HepG2 (cell line): ENCODE measurements around the gene TFAP2D. TPM values are rescaled to one million over a fixed set of nuclear protein-coding genes. Genes with fewer than 3 reads are reported as not detected.

ENCODE experiments used
- ATAC-seq: fragments of 200-7000 bp; cut with Tn5 transposase; 3 replicates; pipeline ENCODE4 v1.9.1; 2020; ENCODE audit warnings: mild to moderate bottlenecking, moderate library complexity
- BruUV-seq: library from RNA; stranded (reverse); fragments of 400-500 nt; replicated peaks from 2 replicates; lab custom pipeline; 2021; lab: Mats Ljungman, UMichigan
- CTCF ChIA-PET: fragments of 300-600 bp; formaldehyde crosslinking; extraction: SDS; loops from one replicate; lab custom pipeline; 2021; ENCODE audit warnings: low total read pairs, inconsistent platforms, low intra/inter-chr PET ratio; lab: Yijun Ruan, JAX
- POLR2A ChIA-PET: fragments of 350-600 bp; sonication (Branson Sonifier 250); formaldehyde crosslinking; loops from one replicate; lab custom pipeline; 2020; ENCODE audit warnings: antibody characterized with exemption, inconsistent platforms; lab: Yijun Ruan, JAX
- DNase-seq: peaks from one replicate; pipeline ENCODE4 v3.0.0-alpha.2; 2015; ENCODE audit warnings: low spot score
- FAIRE-seq: peaks from 3 replicates; lab custom pipeline; 2011; peaks lifted over from hg19 to GRCh38; lab: Jason Lieb, UNC
- H2AFZ ChIP-seq: one replicate; pipeline ENCODE4 v1.6.1; 2011; ENCODE audit warnings: low read length, inconsistent platforms
- H3K27ac ChIP-seq: fragments of 300-600 bp; 3 replicates; pipeline ENCODE4 v1.8.0; 2011; ENCODE audit warnings: mixed run types, mild to moderate bottlenecking, mixed read lengths, low read length, inconsistent platforms; ENCODE audit not compliant: insufficient read depth; ENCODE audit errors: extremely low read length
- H3K27me3 ChIP-seq, 2 experiments: fragments of 200-600 bp in 1 of 2; 2 replicates in 1 of 2; 3 replicates in 1 of 2; pipeline versions ENCODE4 v1.6.0 to v1.8.0; 2011; ENCODE audit warnings: low read length in 2 of 2, mild to moderate bottlenecking in 2 of 2, moderate library complexity in 2 of 2, inconsistent platforms in 1 of 2; ENCODE audit not compliant: insufficient read depth in 2 of 2, control insufficient read depth in 1 of 2
- H3K36me3 ChIP-seq, 2 experiments: fragments of 200-600 bp in 1 of 2; replicated peaks in 1 of 2; 2 replicates in 1 of 2; 3 replicates in 1 of 2; pipeline versions ENCODE4 v1.5.1 to v1.8.0; 2011; ENCODE audit warnings: low read length in 2 of 2, inconsistent platforms in 1 of 2; ENCODE audit not compliant: insufficient read depth in 2 of 2, control insufficient read depth in 1 of 2
- H3K4me1 ChIP-seq: 2 replicates; pipeline ENCODE4 v1.5.1; 2012; ENCODE audit warnings: low read length, inconsistent platforms; ENCODE audit not compliant: insufficient read depth
- H3K4me2 ChIP-seq: 2 replicates; pipeline ENCODE4 v1.6.0; 2011; ENCODE audit warnings: low read depth, low read length, inconsistent platforms
- H3K4me3 ChIP-seq, 3 experiments: fragments of 200-600 bp in 1 of 3; sonication (generic), shearing (Covaris generic) in 1 of 3; replicated peaks in 1 of 3; 2 replicates each; pipeline ENCODE4 v1.5.1; 2011 to 2016; ENCODE audit warnings: low read length in 3 of 3, inconsistent platforms in 2 of 3, low read depth in 2 of 3, mild to moderate bottlenecking in 2 of 3, control low read depth in 1 of 3, mixed read lengths in 1 of 3; ENCODE audit not compliant: insufficient read depth in 1 of 3
- H3K79me2 ChIP-seq: one replicate; pipeline ENCODE4 v1.6.1; 2011; ENCODE audit warnings: low read length, inconsistent platforms; ENCODE audit not compliant: insufficient read depth
- H3K9ac ChIP-seq: 2 replicates; pipeline ENCODE4 v1.6.0; 2011; ENCODE audit warnings: mild to moderate bottlenecking, low read depth, low read length, inconsistent platforms; ENCODE audit not compliant: insufficient read depth
- H3K9me3 ChIP-seq: 2 replicates; pipeline ENCODE4 v1.5.1; 2012; ENCODE audit warnings: mild to moderate bottlenecking, low read length
- H4K20me1 ChIP-seq: 2 replicates; pipeline ENCODE4 v1.6.0; 2011; ENCODE audit warnings: inconsistent platforms, mild to moderate bottlenecking, low read length, moderate library complexity; ENCODE audit not compliant: insufficient read depth
- CBX2 ChIP-seq, 2 experiments: fragments of 200-600 bp in 1 of 2; sonication (generic); formaldehyde crosslinking in 1 of 2; IDR thresholded peaks; 2 replicates each; pipeline versions ENCODE4 v1.7.0 to v1.8.1; 2018 to 2022; ENCODE audit warnings: low read depth in 2 of 2, low read length in 1 of 2, mild to moderate bottlenecking in 1 of 2, missing genetic modification reagents in 1 of 2
- CBX5 ChIP-seq: sonication (generic); formaldehyde crosslinking; IDR thresholded peaks from 2 replicates; pipeline ENCODE4 v1.4.0; 2020; ENCODE audit warnings: missing genetic modification reagents, borderline replicate concordance
- CEBPB ChIP-seq: IDR thresholded peaks from 2 replicates; pipeline ENCODE4 v1.6.1; 2011; ENCODE audit warnings: low read depth, low read length, improper control_type of control experiment, borderline replicate concordance
- CENPX ChIP-seq: sonication (generic); formaldehyde crosslinking; IDR thresholded peaks from 2 replicates; pipeline ENCODE4 v1.9.0; 2021; ENCODE audit warnings: mild to moderate bottlenecking, missing genetic modification reagents, moderate library complexity
- FLYWCH1 ChIP-seq: sonication (generic); formaldehyde crosslinking; IDR thresholded peaks from 2 replicates; pipeline ENCODE4 v1.8.1; 2023; ENCODE audit warnings: mild to moderate bottlenecking, missing genetic modification reagents
- MED8 ChIP-seq: sonication (generic); formaldehyde crosslinking; IDR thresholded peaks from 2 replicates; pipeline ENCODE4 v1.8.1; 2023; ENCODE audit warnings: mild to moderate bottlenecking, missing genetic modification reagents; ENCODE audit not compliant: insufficient replicate concordance
- PHF20 ChIP-seq: sonication (generic); formaldehyde crosslinking; IDR thresholded peaks from 2 replicates; pipeline ENCODE4 v1.5.0; 2020; ENCODE audit warnings: mild to moderate bottlenecking, missing genetic modification reagents
- ZNF883 ChIP-seq: sonication (generic); formaldehyde crosslinking; IDR thresholded peaks from 2 replicates; pipeline ENCODE4 v1.5.1; 2020; ENCODE audit warnings: mild to moderate bottlenecking, missing genetic modification reagents; ENCODE audit errors: not compliant biosample characterization
- WGBS: methylation state at CpG from one replicate; pipeline ENCODE4 v1.1.6; 2017; ENCODE audit warnings: low lambda C conversion rate; 5-methylcytosine and 5-hydroxymethylcytosine counted together
- in situ Hi-C: cut with HindIII; loops from 2 replicates; pipeline ENCODE4 v1.10.0; 2017; ENCODE audit warnings: low pct_unique_long_range_greater_than_20kb; ENCODE audit not compliant: extremely low pct_ligation_motif_present
- intact Hi-C: fragments of 100-400 bp; cut with micrococcal nuclease; formaldehyde crosslinking; loops from one replicate; pipeline ENCODE4 v1.10.0; 2022; ENCODE audit not compliant: unreplicated experiment
- polyA plus RNA-seq, 8 experiments: library from polyadenylated mRNA; depleted of rRNA in 3 of 8; stranded (reverse) in 7 of 8; unstranded in 1 of 8; fragments of >200 nt; fragmentation: Illumina TruSeq in 4 of 8; extraction: Trizol in 4 of 8; gene quantifications; 2 replicates each; pipeline versions ENCODE4 v1.2.1 to v1.2.3, GENCODE V29; 2011 to 2016; ENCODE audit warnings: low read depth in 4 of 8, missing spikeins in 1 of 8, mixed read lengths in 1 of 8; ENCODE audit not compliant: insufficient read depth in 1 of 8
- total RNA-seq, 5 experiments: library from RNA; depleted of rRNA; stranded (reverse); fragments of >200 nt; fragmentation: Illumina TruSeq; extraction: Trizol; gene quantifications; 2 replicates each; pipeline ENCODE4 v1.2.3, GENCODE V29; 2016; ENCODE audit warnings: low read depth in 1 of 5
- TF ChIP-seq, protein P1 (sequence below): sonication (generic); formaldehyde crosslinking; IDR thresholded peaks from 2 replicates; pipeline ENCODE4 v1.8.1; 2022; ENCODE audit warnings: low read depth, mild to moderate bottlenecking, missing genetic modification reagents
- TF ChIP-seq, protein P2 (sequence below): sonication (generic); formaldehyde crosslinking; IDR thresholded peaks from 2 replicates; pipeline ENCODE4 v1.4.0; 2020; ENCODE audit warnings: mild to moderate bottlenecking, low read depth, missing genetic modification reagents

Gene TFAP2D
- total and polyA plus RNA-seq, 2 of the 13 experiments (the other 11 are each of a cell fraction or from before 2014, with no cell fraction given), result not detected

DNA sequence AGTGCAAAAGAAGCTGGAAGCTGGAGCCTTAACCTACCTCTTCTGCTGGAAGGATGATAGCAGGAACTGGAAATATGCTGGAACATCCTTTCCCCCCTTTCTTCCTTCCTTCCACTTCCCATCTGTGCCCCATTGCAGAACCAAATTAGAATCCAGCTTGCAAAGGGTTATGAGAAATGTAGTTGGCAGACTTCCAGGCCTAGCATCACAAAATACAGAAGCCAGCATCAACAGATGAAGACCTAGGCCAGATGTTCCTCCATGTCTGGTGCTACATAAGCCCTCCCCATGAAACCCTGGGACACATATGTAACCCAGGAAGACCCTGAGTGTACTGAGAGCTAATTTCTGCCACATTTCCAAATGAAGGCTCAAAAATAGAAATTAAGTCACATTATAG lies 65.4 kb downstream of the TFAP2D start (continued):
- TF ChIP-seq CENPX (CRISPR knock-in tag) (no peak), CBX5 (CRISPR knock-in tag) (no peak), FLYWCH1 (CRISPR knock-in tag) (no peak), PHF20 (CRISPR knock-in tag) (no peak), ZNF883 (CRISPR knock-in tag) (no peak), CBX2 (IDR thresholded peaks at IDR 0.05; ENCODE audit: low read depth, low read length) (no peak), CBX2 (CRISPR knock-in tag; IDR thresholded peaks at IDR 0.05; ENCODE audit: low read depth) (no peak)
- TF ChIP-seq, protein P1, sequence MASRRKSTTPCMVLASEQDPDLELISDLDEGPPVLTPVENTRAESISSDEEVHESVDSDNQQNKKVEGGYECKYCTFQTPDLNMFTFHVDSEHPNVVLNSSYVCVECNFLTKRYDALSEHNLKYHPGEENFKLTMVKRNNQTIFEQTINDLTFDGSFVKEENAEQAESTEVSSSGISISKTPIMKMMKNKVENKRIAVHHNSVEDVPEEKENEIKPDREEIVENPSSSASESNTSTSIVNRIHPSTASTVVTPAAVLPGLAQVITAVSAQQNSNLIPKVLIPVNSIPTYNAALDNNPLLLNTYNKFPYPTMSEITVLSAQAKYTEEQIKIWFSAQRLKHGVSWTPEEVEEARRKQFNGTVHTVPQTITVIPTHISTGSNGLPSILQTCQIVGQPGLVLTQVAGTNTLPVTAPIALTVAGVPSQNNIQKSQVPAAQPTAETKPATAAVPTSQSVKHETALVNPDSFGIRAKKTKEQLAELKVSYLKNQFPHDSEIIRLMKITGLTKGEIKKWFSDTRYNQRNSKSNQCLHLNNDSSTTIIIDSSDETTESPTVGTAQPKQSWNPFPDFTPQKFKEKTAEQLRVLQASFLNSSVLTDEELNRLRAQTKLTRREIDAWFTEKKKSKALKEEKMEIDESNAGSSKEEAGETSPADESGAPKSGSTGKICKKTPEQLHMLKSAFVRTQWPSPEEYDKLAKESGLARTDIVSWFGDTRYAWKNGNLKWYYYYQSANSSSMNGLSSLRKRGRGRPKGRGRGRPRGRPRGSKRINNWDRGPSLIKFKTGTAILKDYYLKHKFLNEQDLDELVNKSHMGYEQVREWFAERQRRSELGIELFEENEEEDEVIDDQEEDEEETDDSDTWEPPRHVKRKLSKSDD, result no peak
- TF ChIP-seq, protein P2, sequence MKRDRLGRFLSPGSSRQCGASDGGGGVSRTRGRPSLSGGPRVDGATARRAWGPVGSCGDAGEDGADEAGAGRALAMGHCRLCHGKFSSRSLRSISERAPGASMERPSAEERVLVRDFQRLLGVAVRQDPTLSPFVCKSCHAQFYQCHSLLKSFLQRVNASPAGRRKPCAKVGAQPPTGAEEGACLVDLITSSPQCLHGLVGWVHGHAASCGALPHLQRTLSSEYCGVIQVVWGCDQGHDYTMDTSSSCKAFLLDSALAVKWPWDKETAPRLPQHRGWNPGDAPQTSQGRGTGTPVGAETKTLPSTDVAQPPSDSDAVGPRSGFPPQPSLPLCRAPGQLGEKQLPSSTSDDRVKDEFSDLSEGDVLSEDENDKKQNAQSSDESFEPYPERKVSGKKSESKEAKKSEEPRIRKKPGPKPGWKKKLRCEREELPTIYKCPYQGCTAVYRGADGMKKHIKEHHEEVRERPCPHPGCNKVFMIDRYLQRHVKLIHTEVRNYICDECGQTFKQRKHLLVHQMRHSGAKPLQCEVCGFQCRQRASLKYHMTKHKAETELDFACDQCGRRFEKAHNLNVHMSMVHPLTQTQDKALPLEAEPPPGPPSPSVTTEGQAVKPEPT, result no peak

DNA sequence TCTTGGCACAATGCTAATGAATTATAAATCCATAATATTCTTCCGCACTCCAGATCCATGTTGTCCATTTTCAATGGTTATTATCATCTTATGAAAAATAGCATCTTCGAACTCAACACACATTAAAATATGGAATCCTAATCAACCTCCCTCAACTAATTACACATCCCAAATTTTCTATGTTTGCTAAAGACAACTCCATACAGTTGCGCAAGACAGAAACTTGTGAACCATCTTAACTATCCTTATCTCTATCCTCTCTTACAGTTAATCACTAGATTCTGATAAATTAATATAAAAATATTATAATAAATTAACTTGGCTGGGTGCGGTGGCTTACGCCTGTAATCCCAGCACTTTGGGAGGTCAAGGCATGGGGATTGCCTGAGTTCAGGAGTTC lies 67.1 kb downstream of the TFAP2D start:
- Histone ChIP-seq H3K4me2 (no peak overlapping the region), H3K36me3 (no peaks in the 10 kb centered on the region), H3K4me3 (no peak overlapping the region), H3K9me3 (no peaks in the 10 kb centered on the region), H3K9ac (no peak overlapping the region), H3K27ac (no peak overlapping the region), H2AFZ (no peak overlapping the region), H4K20me1 (no peaks in the 10 kb centered on the region), H3K27me3 (no peaks in the 10 kb centered on the region), H3K79me2 (no peaks in the 10 kb centered on the region), H3K4me1 (no peaks in the 10 kb centered on the region)
- 58% methylated on average over 5 of the region's 5 CpGs for WGBS
- BruUV-seq, result no TSS peak
- intact Hi-C loops (no loop called here), in situ Hi-C loops (loop anchor here (10.0 to 25.0 kb wide), 2 partner anchors 126 to 643 kb away; no protein-coding TSS in a partner anchor)
- TF ChIP-seq MED8 (CRISPR knock-in tag), result no peak
- peak; percentile 61 for TF ChIP-seq CEBPB
- FAIRE-seq (no peak), DNase-seq (no peak), ATAC-seq (no peak)
- ChIA-PET CTCF (no interaction called here), POLR2A (no interaction called here)
